Activated effector memory CD4-positive, alpha-beta T cell treated with anti-CD3 and anti-CD28 coated beads, Interleukin-2, amount 50 U/mL, for 16 hours (primary cell): Measurements from ENCODE around the gene ADGRA1.

Experiments
- DNase-seq: peaks from one replicate; pipeline ENCODE4 v3.0.0-alpha.2; 2020

ADGRA1 gene

DNA sequence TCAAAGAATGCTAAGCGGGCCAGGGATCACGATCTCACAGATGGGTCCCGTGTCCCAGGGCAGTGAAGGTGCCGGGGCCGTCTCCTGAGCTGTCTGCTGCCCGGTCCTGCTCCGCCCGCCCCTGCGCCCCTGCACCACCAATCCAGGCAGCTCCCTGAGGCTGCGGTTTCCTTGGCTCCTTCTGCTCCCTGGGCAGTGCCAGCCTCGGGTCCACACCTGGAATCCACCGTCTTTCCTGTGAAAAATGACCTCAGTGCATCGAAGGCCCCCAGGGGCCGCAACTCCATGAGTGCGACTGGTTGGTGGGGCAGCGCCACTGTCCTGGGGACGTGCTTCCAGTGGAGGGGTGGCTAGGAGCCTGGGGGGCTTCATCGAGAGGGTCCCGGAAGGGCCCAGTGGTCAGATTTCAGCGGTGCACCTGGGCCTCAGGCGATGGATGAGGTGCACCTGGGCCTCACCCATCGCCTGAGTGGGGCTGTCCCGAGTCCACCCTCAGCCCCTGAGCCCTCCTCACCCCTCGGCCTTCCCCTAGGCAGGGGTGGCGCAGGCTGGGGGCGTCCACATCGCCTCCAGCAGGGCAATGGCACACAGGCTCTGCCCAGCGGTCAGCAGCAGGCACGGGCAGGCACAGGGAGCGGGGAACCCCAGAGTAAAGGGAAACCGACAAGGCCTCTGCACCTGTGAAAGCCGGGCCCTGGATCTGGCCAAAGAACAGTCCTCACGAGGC is 27.2 kb downstream of the ADGRA1 start:
- DNase-seq, result no peak

DNA sequence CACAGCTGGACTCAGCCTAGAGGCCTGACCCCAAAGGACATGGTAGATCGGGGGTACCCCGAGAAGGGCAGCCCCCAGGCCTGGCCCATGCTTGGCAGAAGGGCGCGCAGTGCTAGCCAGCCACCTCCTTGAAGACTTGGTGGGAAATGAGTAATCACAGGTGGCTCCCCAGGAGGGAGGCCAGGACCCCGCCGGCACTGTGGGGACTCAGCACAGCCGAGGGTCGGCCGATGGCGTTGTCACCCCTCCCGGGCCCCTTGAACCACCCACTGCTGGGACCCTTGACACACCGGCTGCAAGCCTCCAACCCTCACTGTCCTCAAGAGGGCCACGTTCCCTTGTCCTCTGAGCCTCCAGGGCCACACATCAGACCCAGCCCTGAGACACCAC is 27.7 kb downstream of the ADGRA1 start:
- no peak for DNase-seq

DNA sequence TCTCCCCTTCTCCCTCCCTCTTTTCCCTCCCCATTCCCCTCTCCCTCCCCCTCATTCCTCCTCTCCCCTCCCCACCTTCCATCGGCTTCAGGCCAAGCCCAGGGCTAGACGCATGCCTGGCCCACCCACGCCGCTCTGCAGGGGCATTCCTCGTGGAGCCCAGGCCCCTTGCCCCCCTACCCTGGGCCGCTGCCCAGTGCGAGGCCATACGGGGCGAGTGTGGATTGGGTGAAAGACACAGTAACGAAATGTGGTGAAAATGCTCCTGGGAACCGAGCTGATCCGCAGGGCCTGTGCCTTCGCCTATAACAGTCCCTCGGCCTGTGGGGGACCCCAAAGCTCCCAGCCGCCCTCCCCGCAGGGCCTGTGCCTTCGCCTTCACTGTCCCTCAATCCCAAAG is 28.3 kb downstream of the ADGRA1 start:
- DNase-seq, result no peak

DNA sequence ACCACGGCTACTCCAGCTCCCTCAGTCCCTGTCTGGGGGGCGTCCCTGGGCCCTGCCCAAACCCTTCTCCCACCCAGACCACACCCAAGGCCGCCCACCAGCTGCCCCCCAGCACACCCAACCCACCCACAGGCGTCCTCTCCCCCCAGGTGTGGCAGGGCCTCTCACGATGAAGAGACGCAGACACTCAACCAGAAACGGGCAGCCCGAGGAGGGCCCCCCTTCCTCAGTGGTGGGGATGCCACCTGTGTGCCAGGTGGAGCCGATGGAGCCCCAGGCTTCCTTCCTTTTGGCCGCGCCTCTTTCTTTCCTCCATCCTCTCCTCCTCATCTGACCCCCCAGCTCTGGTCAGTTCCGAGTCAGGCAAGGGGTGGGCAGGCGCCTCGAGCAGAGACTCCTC is 28.7 kb downstream of the ADGRA1 start:
- no peak for DNase-seq

DNA sequence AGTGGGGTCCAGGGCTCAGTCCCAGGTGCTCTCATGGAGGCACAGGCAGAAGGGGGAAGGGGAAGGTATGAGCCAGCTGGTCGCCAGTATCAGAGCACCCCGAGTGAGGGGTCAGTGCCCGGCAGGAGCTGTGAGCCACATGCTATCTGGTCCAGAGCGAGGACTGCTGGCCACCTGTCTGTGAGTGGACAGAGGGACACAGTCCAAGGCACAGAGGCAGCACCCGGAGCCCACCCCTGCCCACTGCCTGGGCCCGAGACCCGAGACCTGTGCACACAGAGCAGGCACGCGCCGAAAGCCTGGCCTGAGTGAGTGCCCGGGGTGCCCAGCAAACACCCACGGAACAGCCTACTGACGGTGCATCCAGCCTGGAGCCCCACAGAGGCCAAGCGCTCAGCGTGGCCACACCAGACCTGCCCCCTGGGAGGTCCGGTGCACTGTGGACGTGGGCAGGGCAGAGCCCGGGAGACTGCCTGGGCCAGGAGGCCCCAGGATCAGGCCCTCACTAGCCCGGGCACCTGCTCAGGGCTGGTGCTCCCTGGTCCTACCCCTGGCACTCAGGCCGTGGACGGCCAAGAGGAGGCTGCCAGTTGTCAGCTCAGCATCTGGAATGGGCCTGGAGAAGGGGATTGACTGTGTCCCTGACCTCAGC is 29.4 kb downstream of the ADGRA1 start:
- no peak for DNase-seq

DNA sequence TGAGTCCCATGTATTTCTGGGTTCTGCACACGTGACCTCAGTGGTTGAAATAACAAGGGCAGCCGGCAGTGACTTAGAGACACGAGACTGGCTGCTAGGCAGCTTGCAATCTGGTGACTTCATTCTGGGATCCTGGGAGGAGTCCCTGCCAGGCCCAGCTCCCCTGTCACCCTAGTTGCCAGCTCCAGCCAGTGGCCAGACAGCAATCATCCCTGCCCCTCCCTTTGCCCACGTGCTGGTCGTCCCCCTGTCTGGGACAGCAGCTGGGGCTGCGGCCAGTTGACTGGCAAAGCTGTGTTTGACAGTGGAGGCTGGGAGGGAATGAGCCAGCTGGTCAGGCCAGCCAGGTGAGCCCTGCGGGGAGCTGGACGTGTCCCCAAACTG is 30.0 kb downstream of the ADGRA1 start:
- no peak for DNase-seq

DNA sequence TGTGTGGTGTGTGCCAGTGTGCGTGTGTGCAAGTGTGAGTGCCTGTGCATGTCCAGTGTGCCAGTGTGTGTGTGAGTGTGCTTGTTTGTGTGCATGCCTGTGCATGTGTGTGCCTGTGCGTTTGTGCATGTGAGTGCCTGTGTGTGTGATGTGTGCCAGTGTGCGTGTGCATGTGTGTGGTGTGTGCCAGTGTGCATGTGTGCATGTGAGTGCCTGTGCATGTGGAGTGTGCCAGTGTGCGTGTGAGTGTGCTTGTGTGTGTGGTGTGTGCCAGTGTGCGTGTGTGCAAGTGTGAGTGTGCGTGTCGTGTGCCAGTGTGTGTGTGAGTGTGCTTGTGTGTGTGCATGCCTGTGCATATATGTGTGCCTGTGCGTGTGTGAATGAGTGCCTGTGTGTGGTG is 33.8 kb downstream of the ADGRA1 start:
- DNase-seq, result no peak

DNA sequence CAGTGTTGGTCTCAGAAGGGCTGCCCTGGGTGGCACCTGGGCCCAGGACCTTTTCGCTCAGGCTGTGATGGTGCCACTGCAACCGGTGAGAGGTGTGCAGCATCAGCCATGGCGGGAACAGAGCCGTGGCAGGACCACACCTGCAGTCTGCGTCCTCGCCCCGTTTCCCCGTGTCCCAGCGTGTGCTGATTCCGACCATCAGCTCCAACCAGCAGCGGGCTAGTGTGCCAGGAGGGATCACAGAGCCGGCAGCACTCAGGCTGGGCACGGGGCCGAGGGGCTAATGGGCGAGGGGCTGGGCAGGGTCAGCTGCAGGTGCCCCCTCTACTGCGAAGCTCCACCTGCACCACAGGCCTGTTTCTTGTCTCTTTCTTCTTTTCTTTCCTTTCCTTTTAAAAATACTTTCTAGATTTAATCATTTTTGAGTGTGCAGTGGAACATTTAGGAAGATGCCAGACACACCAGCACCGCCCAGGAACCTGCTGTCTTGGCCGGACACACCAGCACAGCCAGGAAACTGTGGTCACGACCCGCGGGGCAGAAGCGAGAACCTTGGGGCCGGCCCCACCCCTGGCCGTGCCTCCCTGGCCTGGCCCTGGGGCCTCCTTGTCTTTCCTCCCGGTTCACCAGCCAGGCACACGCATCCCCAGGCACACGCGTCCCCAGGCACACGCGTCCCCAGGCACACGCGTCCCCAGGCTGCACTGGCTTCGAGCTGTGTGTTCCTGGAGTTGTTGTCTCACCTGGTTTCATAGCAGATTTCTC is 34.6 kb downstream of the ADGRA1 start:
- no peak for DNase-seq

DNA sequence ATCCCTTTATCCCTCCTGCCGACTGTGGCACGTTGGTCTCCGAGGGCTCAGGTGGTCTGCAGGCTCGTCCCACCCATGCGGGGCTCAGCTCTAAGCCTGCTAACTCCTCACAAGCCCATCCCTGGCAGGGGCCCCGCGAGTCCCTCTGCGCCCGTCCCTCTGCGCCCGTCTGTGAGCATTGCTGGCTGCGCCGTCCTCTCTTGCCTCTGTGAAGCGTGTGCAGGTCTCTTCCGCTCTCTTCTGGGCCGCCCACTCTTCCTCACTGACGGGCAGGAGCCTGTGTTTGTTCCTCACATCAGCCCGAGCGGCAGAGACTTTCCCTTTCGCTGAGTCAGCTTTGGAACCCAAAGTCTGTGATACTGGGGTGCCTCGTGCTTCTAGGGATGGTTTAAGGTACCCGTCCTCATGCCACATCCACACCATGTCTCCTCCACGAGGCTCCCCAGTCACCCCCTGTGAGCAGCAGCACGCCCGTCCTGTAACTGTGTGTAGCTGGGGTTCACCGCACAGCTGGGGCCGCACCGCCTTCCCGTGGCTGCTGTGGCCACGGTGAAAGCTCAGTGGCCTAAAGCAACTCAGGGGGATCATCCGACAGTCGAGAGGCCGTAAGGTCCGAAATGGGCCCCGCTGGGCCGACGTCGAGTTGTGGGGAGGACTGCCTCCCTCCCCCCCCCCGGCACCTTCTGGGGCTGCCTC is 35.5 kb downstream of the ADGRA1 start:
- no peak for DNase-seq

DNA sequence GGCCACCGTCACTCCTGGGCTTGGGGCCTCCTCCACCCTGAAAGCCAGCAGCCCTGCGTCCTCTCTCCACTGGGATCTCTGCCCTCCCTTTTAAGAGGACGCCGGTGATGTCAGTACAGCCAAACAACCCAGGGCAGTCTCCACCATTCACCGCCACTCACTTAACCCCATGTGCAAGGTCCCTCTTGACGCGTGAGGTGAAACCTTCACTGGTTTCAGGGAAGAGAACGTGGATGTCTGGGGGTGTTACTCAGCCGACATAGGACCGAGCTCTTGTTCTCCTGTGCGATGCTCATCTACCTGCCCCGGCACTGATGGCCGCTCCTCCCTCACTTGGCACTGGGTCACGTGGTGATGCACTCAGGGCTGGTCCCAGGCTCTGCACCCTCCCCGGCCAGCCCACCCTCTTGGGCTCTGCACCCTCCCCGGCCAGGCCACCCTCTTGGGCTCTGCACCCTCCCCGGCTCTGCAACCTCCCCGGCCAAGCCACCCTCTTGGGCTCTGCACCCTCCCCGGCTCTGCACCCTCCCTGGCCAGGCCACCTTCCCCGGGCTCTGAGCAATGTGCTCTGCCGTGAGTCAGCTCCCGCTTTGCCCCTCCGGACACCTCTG is 36.1 kb downstream of the ADGRA1 start:
- no peak for DNase-seq

DNA sequence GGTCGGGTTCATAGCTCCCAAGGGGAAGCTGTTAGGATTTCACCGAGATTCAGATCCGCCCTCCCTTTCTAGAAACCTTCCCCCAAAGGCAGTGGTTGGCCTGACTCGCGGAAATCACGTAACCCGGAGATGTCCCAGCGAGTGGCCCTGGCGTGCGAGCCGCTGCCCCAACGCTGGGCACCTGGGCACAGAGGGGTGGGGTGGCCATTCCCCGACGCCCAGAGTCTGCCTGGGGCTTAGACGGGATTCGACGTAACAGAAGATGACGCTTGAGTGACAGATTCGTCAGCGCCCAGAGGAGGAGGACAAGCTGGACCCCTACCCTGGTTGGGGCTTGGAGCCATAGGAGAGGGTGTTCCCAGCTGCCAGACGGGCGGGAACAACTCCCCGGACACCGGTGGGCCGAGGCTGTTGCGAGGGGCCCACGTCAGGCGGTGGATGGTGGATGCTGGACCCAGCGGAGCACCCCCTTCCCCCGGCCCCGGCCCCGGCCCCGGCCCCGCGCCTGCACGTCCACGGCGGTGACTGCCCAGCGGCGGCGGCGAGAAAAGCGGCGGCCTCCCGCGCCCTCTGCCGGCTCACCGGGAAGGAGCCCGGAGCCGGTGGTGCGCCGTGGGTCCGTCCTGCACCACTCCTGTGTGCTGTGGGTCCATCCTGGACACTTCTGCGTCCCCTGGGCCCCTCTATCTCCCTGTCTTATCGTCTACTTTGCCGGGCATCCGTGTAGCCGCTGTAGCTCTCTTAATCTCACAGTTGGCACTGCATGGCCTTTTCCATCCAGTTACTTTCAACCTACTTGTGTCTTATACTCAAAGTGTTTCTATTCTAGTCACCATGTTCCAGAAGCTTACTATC is 36.9 kb downstream of the ADGRA1 start:
- DNase-seq, result no peak

DNA sequence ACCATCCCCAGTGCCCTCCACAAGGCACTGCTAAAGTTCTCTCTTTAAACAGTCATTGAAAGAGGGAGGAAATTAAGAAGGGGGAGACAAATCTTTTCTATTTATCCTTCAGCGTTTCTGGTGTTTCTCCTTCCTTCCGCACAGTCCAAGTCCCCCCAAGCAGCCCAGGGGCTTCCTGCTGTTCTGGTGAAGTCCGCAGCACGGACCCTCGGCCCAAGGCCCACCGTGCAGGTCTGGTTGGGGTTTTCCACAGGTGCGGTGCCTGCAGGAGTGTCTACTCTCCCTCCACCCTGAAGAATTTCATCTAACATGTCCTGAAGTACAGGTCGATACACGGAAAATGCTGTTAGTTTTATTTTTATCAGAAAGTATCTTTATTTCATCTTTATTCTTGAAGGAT is 38.2 kb downstream of the ADGRA1 start:
- DNase-seq, result no peak

DNA sequence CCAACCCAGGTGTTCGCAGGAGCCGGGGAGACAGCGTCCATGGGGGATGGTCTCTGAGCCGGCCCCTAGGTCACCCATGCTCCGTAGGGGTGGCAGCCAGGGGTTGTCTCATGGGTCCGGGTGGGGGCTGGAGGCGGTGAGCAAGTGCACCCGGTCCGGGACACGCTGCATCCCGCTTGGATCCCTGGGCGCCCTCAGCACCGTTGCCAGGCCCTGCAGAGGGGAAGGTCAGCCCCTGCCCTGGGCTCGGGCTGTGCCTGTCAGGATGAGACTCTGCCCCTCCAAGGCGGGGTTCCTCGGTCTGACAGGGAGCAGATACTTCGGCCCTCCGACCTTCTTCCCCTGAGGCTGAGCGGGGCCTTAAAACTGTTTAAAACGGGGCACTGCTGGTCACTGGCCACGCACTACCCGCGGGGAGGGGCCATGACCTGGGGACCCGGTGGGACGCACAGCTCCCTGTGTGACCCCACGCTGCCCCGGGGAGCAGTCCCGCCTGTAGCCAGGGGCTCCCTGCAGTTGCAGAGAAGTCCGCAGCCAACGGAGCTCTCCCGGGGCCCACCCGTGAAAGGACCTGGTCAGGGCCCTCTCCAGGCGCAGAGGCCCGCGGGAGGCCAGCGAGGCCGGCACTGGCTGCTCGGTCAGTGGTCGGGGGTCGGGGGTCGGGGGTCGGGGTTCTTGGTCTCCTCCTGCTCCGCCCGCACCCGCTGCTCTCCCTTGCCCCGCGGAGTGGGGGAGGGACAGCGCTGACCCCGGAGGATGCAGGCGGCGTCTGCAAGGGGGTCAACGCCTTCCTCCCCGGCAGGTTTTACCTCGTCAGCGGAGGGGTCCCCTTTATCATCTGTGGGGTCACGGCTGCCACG is 38.9 kb downstream of the ADGRA1 start:
- DNase-seq, result no peak

DNA sequence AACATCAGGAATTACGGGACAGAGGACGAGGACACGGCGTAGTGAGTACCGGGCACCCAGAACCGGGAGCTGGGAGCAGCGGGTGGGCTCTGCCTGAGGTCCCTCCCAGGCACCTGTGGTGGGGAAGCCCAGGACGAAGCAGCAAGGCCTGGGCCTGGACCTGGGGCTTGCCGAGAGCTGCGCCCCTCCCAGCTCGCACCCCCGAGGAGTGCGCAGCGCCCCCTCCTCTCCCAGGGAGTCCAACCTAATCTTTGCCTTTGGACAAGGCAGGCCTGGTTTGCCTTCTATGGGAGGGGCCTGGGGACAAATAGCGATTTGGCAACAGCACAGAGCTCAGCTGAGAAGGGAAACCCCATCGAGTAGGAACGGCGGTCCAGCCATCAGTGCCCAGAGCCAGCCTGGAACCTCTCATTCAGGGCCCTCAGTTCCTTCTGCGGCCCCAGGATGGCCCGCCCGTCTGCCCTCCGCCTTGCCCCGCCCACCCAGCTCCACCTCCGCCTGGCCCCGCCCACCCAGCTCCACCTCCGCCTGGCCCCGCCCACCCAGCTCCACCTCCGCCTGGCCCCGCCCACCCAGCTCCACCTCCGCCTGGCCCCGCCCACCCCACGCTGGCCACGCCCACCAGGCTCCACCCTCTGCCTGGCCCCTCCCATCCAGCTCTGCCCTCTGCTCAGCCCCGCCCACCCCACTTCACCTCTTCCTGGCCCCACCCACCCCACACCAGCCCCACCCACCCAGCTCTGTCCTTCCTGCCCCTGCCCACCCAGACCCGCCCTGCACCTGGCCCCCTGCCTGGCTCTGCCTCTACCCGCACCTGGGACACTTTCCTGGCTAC is 39.8 kb downstream of the ADGRA1 start:
- DNase-seq, result peak; percentile 79

DNA sequence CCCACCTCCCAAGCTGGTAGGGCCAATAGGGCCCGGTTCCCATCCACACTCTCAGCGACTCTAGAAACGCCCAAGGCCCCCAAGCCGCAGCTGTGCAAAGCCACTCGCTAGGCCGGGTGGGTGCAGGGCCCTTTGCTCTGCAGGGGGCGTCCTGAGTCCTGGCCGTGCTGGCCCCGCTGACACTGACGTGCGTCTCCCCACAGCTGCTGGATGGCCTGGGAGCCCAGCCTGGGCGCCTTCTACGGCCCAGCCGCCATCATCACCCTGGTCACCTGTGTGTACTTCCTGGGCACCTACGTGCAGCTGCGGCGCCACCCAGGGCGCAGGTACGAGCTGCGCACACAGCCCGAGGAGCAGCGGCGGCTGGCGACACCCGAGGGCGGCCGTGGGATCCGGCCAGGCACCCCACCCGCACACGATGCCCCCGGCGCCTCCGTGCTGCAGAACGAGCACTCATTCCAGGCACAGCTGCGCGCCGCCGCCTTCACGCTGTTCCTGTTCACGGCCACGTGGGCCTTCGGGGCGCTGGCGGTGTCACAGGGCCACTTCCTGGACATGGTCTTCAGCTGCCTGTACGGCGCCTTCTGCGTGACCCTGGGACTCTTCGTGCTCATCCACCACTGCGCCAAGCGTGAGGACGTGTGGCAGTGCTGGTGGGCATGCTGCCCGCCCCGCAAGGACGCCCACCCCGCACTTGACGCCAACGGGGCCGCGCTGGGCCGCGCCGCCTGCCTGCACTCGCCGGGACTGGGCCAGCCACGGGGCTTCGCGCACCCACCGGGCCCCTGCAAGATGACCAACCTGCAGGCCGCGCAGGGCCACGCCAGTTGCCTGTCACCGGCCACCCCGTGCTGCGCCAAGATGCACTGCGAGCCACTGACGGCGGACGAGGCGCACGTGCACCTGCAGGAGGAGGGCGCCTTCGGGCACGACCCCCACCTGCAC is 40.7 kb downstream of the ADGRA1 start:
- peak; percentile 61 for DNase-seq

DNA sequence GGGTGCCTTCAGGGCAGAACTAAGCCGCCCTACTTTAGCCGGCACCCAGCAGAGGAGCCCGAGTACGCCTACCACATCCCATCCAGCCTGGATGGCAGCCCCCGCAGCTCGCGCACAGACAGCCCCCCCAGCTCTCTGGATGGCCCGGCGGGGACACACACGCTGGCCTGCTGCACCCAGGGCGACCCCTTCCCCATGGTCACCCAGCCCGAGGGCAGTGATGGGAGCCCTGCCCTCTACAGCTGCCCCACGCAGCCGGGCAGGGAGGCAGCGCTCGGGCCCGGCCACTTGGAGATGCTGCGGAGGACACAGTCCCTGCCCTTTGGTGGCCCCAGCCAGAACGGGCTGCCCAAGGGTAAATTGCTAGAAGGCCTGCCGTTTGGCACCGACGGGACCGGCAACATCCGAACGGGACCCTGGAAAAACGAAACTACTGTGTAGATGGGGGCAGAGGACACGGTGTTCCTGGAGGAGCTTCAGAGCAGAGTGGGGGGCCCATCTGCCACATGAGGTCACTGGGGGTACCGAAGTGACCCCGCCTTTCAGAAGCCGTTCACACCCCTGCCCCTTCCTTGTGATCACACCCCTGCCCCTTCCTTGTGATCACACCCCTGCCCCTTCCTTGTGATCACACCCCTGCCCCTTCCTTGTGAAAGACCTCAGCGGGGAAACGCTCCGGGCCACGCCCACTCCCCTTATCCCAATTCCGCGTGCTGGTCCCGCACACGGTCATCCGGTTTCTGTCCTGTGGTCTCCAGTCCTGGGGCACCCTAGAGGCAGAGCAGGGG is 41.5 kb downstream of the ADGRA1 start:
- DNase-seq, result no peak

DNA sequence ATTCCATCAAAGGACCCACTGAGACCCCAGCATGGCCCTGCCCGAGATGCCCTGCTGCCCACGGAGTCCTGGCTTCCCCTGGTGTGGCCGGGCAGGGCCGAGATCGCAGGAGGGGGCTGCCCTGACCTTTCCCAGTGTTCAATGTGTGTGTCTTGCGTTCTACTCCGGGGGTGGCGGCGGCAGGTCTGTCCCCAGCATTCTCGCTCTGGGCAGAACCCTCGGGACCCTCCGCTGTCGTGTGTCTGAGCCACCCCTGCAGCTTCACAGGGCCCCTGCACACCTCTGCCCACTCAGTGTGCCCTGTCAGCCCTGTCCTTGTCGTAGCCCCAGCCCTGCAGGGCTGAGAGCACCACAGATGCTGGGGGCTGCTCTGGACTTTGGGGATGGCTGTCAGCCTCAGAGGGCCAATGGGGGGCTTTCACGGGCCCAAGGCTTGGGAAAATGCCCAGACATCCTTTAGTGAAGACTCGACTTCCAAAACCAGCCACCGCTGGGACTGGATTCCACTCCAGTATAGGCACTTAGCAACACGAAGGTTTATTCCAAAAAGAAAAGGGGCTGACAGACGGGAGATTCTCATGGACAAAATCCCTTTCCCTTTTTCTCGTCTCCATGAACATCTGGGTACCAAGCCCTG is 42.3 kb downstream of the ADGRA1 start:
- peak; percentile 47 for DNase-seq

DNA sequence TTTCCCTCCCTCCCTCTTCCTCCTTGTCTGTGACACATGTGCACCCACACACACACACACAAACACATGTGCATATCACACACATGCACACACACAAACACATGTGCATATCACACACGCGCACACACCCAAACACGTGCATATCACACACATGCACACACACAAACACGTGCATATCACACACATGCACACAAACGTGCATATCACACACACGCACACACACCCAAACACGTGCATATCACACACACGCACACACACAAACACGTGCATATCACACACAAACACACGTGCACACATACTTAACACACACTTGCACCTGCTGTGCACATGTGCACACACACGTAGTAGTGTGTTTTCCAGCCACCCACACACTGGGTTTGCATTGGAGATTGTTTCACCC is 42.9 kb downstream of the ADGRA1 start:
- peak; percentile 33 for DNase-seq
